Activated naive CD4-positive, alpha-beta T cell treated with anti-CD3 and anti-CD28 coated beads for 36 hours (primary cell): ENCODE data around the gene C9orf152. TPM values are rescaled to one million over a fixed set of nuclear protein-coding genes. Genes with fewer than 3 reads are reported as not detected.

Source experiments
- CTCF ChIA-PET: fragments of 350-600 bp; sonication (Branson Sonifier 250); formaldehyde crosslinking; loops from one replicate; lab custom pipeline; 2021; ENCODE audit warnings: antibody characterized with exemption; lab: Charles Lee
- DNase-seq: peaks from one replicate; pipeline ENCODE4 v3.0.0-alpha.2; 2020
- H3K27ac Mint-ChIP-seq: one replicate; pipeline ENCODE4 v1.8.0; 2021; ENCODE audit warnings: mild to moderate bottlenecking, mixed read lengths
- H3K27me3 Mint-ChIP-seq: one replicate; pipeline ENCODE4 v1.8.0; 2021; ENCODE audit warnings: low read depth, mixed read lengths
- H3K36me3 Mint-ChIP-seq: one replicate; pipeline ENCODE4 v1.8.0; 2021; ENCODE audit warnings: low read depth, mixed read lengths
- H3K4me1 Mint-ChIP-seq: one replicate; pipeline ENCODE4 v1.8.0; 2021; ENCODE audit warnings: low read depth, mixed read lengths
- H3K4me3 Mint-ChIP-seq: one replicate; pipeline ENCODE4 v1.8.0; 2021; ENCODE audit warnings: mild to moderate bottlenecking, moderate library complexity, mixed read lengths
- H3K9me3 Mint-ChIP-seq: one replicate; pipeline ENCODE4 v1.8.0; 2021; ENCODE audit warnings: mixed read lengths
- intact Hi-C: fragments of 100-400 bp; cut with micrococcal nuclease; formaldehyde crosslinking; loops from one replicate; pipeline ENCODE4 v1.15.1; 2023
- total RNA-seq, 2 experiments: library from RNA; stranded (reverse); gene quantifications; one replicate each; pipeline ENCODE4 v1.2.3, GENCODE V29; 2021

C9orf152 gene
- total RNA-seq, 2 experiments from 2014 or later: not detected

GRCh38 chr9:110153431-110153830 is 54.5 kb downstream of the C9orf152 start:
- H3K4me3 Mint-ChIP-seq: no peak overlapping the region
- H3K36me3 Mint-ChIP-seq: peaks cover 7% of the 10 kb centered on the region
- CTCF ChIA-PET: interaction anchor here (0.5 to 2.9 kb wide), 12 partner anchors 9 to 265 kb away, joined by 3 to 13 read pairs (median 4); no protein-coding TSS in a partner anchor
- H3K27ac Mint-ChIP-seq: no peak overlapping the region
- no peak for DNase-seq
- no peaks in the 10 kb centered on the region for H3K9me3 Mint-ChIP-seq
- intact Hi-C loops: loop anchor here (1.0 to 10.0 kb wide), 4 partner anchors 246 to 1039 kb away; partner anchors contain the start of gene TMEM245
- peaks cover 57% of the 10 kb centered on the region for H3K4me1 Mint-ChIP-seq
- H3K27me3 Mint-ChIP-seq: no peaks in the 10 kb centered on the region

GRCh38 chr9:110152704-110153374 is 55.1 kb downstream of the C9orf152 start:
- H3K4me1 Mint-ChIP-seq: peaks cover 57% of the 10 kb centered on the region
- no peak for DNase-seq
- peaks cover 7% of the 10 kb centered on the region for H3K36me3 Mint-ChIP-seq
- no peaks in the 10 kb centered on the region for H3K9me3 Mint-ChIP-seq
- intact Hi-C loops: loop anchor here (1.0 to 10.0 kb wide), 5 partner anchors 246 to 1038 kb away; partner anchors contain the start of gene TMEM245
- H3K4me3 Mint-ChIP-seq: no peak overlapping the region
- H3K27ac Mint-ChIP-seq: no peak overlapping the region
- CTCF ChIA-PET: interaction anchor here (0.9 to 6.1 kb wide), 15 partner anchors 9 to 272 kb away, joined by 3 to 58 read pairs (median 5); no protein-coding TSS in a partner anchor
- H3K27me3 Mint-ChIP-seq: no peaks in the 10 kb centered on the region

Other genes starting within 250 kb of the C9orf152 start
- 100 to 1,000 TPM; 460 to 475 TPM for gene TXN, start 48.3 kb upstream of the C9orf152 start, total RNA-seq
- gene TXNDC8, start 129.7 kb upstream of the C9orf152 start, total RNA-seq: not detected